ENCODE data around the gene FAR2. TPM values are rescaled to one million over a fixed set of nuclear protein-coding genes. Genes with fewer than 3 reads are reported as not detected.

Gene FAR2
- total RNA-seq, 1 experiment from 2014 or later = 11.0 TPM

GRCh38 chr12:29157486-29157946 is 8.4 kb downstream of the FAR2 start:
- Histone ChIP-seq H2AFZ (no peak overlapping the region), H4K20me1 (ENCODE audit: insufficient read depth) (no peaks in the 10 kb centered on the region), H3K27me3 (ENCODE audit: insufficient read depth, low read depth) (no peaks in the 10 kb centered on the region), H3K9me3 (ENCODE audit: insufficient read depth, low read depth) (no peaks in the 10 kb centered on the region), H3K9me2 (ENCODE audit: insufficient read depth) (no peaks in the 10 kb centered on the region), H3K79me2 (ENCODE audit: low read depth) (no peaks in the 10 kb centered on the region), H3F3A (ENCODE audit: insufficient read depth, low read depth) (no peaks in the 10 kb centered on the region), H3K36me3 (ENCODE audit: low read depth) (no peaks in the 10 kb centered on the region), H3K27ac (no peak overlapping the region), H3K4me3 (no peak overlapping the region), H3K4me2 (no peak overlapping the region), H3K4me1 (replicated peaks; ENCODE audit: insufficient read depth) (0 out of 2 replicates have a peak, but pooled peaks cover 7% of the 10 kb centered on the region)
- TF ChIP-seq CTCF (conservative IDR thresholded peaks at IDR 0.05) (no peak), EZH2 (IDR thresholded peaks at IDR 0.05; ENCODE audit: low read depth) (no peak)
- intact Hi-C loops (cut with micrococcal nuclease; ENCODE audit: unreplicated experiment) = no loop called here
- ChIA-PET POLR2A (ENCODE audit: unreplicated experiment) (no interaction called here), CTCF (no interaction called here)
- no peak for DNase-seq
- BruUV-seq (replicated peaks) = no TSS peak

GRCh38 chr12:29158115-29158763 is 9.2 kb downstream of the FAR2 start:
- no TSS peak for BruUV-seq (replicated peaks)

GRCh38 chr12:29159661-29160060 is 10.6 kb downstream of the FAR2 start:
- H2AFZ ChIP-seq = no peak overlapping the region
- H3K4me1 ChIP-seq (replicated peaks; ENCODE audit: insufficient read depth) = peaks cover 14% of the 10 kb centered on the region
- CTCF ChIA-PET = no interaction called here
- no peak for DNase-seq
- H3K4me2 ChIP-seq = no peak overlapping the region
- H3K4me3 ChIP-seq = no peak overlapping the region
- H3F3A ChIP-seq (ENCODE audit: insufficient read depth, low read depth) = no peaks in the 10 kb centered on the region
- H3K27ac ChIP-seq = no peak overlapping the region
- H3K9me2 ChIP-seq (ENCODE audit: insufficient read depth) = no peaks in the 10 kb centered on the region
- no peaks in the 10 kb centered on the region for H3K79me2 ChIP-seq (ENCODE audit: low read depth)
- intact Hi-C loops (cut with micrococcal nuclease; ENCODE audit: unreplicated experiment) = no loop called here
- no peaks in the 10 kb centered on the region for H3K9me3 ChIP-seq (ENCODE audit: insufficient read depth, low read depth)
- POLR2A ChIA-PET (ENCODE audit: unreplicated experiment) = no interaction called here
- H4K20me1 ChIP-seq (ENCODE audit: insufficient read depth) = no peaks in the 10 kb centered on the region
- TF ChIP-seq EZH2 (IDR thresholded peaks at IDR 0.05; ENCODE audit: low read depth) = no peak
- no peak for TF ChIP-seq CTCF (conservative IDR thresholded peaks at IDR 0.05)
- no peaks in the 10 kb centered on the region for H3K36me3 ChIP-seq (ENCODE audit: low read depth)
- H3K27me3 ChIP-seq (ENCODE audit: insufficient read depth, low read depth) = no peaks in the 10 kb centered on the region
- no TSS peak for BruUV-seq (replicated peaks)

More at GRCh38 chr12:29158115-29158763, 9.2 kb downstream of the FAR2 start:
- Histone ChIP-seq H3F3A (ENCODE audit: insufficient read depth, low read depth) (no peaks in the 10 kb centered on the region), H3K4me1 (replicated peaks; ENCODE audit: insufficient read depth) (0 out of 2 replicates have a peak, but pooled peaks cover 7% of the 10 kb centered on the region), H4K20me1 (ENCODE audit: insufficient read depth) (no peaks in the 10 kb centered on the region), H3K27ac (no peak overlapping the region), H3K4me2 (no peak overlapping the region), H3K79me2 (ENCODE audit: low read depth) (no peaks in the 10 kb centered on the region), H3K9me3 (ENCODE audit: insufficient read depth, low read depth) (no peaks in the 10 kb centered on the region), H3K4me3 (no peak overlapping the region), H3K9me2 (ENCODE audit: insufficient read depth) (no peaks in the 10 kb centered on the region), H3K36me3 (ENCODE audit: low read depth) (no peaks in the 10 kb centered on the region), H2AFZ (no peak overlapping the region), H3K27me3 (ENCODE audit: insufficient read depth, low read depth) (no peaks in the 10 kb centered on the region)
- ChIA-PET POLR2A (ENCODE audit: unreplicated experiment) (no interaction called here), CTCF (no interaction called here)
- TF ChIP-seq CTCF (conservative IDR thresholded peaks at IDR 0.05) (no peak), EZH2 (IDR thresholded peaks at IDR 0.05; ENCODE audit: low read depth) (no peak)
- DNase-seq = no peak
- intact Hi-C loops (cut with micrococcal nuclease; ENCODE audit: unreplicated experiment) = no loop called here
